Measurements from ENCODE around the gene SLC4A1.

- TF ChIP-seq SMAD9 (CRISPR knock-in tag; IDR thresholded peaks at IDR 0.05) (no peak), CTCF (CRISPR knock-in tag; IDR thresholded peaks at IDR 0.05) (peak; percentile 43), CREBL2 (CRISPR knock-in tag; IDR thresholded peaks at IDR 0.05; ENCODE audit: borderline replicate concordance) (no peak), KDM4B (CRISPR knock-in tag; IDR thresholded peaks at IDR 0.05) (no peak), ZFP41 (CRISPR knock-in tag; IDR thresholded peaks at IDR 0.05; ENCODE audit: borderline replicate concordance) (no peak), NR0B2 (CRISPR knock-in tag; IDR thresholded peaks at IDR 0.05) (no peak), ZMAT3 (CRISPR knock-in tag; conservative IDR thresholded peaks at IDR 0.05) (no peak), ZNF143 (CRISPR knock-in tag; IDR thresholded peaks at IDR 0.05) (no peak), YY1 (IDR thresholded peaks at IDR 0.05; ENCODE audit: insufficient read depth, insufficient replicate concordance, low read depth, low read length) (no peak), POLR2AphosphoS5 (IDR thresholded peaks at IDR 0.05; ENCODE audit: low read depth, low read length) (peak; percentile 48; the same call in 1 of the 2 replicates), CEBPB (IDR thresholded peaks at IDR 0.05; ENCODE audit: borderline replicate concordance, low read depth, low read length) (no peak), ZNF20 (CRISPR knock-in tag; IDR thresholded peaks at IDR 0.05) (no peak)
Measured at GRCh38 chr17:44200478-44201155, 67.3 kb downstream of the SLC4A1 start.
